ENCODE data around the gene MYH1. TPM values are rescaled to one million over a fixed set of nuclear protein-coding genes. Genes with fewer than 3 reads are reported as not detected.

Gene MYH1
- total RNA-seq, 1 donor from 2014 or later = not detected

DNA sequence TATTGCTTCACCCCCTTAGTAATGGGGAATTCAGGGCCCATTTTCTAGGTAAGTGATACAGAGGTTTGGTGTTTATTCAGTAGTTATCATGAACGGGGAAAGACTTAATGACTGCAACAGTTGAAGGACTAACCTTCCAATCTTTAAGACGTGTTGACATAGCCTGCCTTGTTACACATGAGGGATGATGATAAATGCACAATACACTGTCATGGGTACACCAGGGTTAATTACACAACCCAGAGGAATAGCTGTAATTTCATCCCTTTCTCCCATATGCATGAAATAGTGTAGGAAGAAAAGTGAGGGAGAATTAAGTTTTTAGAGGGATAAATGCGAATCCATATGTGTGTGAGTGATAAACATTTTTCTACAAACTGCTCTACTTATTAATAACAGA lies 59.6 kb downstream of the MYH1 start:
- Mint-ChIP-seq H3K4me3 (no peak overlapping the region), H3K27me3 (ENCODE audit: low read depth) (peaks cover 47% of the 10 kb centered on the region), H3K27ac (no peak overlapping the region), H3K4me1 (no peaks in the 10 kb centered on the region), H3K9me3 (no peaks in the 10 kb centered on the region), H3K36me3 (no peaks in the 10 kb centered on the region)
- TF ChIP-seq, protein P1, sequence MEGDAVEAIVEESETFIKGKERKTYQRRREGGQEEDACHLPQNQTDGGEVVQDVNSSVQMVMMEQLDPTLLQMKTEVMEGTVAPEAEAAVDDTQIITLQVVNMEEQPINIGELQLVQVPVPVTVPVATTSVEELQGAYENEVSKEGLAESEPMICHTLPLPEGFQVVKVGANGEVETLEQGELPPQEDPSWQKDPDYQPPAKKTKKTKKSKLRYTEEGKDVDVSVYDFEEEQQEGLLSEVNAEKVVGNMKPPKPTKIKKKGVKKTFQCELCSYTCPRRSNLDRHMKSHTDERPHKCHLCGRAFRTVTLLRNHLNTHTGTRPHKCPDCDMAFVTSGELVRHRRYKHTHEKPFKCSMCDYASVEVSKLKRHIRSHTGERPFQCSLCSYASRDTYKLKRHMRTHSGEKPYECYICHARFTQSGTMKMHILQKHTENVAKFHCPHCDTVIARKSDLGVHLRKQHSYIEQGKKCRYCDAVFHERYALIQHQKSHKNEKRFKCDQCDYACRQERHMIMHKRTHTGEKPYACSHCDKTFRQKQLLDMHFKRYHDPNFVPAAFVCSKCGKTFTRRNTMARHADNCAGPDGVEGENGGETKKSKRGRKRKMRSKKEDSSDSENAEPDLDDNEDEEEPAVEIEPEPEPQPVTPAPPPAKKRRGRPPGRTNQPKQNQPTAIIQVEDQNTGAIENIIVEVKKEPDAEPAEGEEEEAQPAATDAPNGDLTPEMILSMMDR (IDR thresholded peaks at IDR 0.05; ENCODE audit: unreplicated experiment) = no peak
- no peak for DNase-seq (ENCODE audit: low spot score in 2 of 2, unreplicated experiment in 2 of 2)

DNA sequence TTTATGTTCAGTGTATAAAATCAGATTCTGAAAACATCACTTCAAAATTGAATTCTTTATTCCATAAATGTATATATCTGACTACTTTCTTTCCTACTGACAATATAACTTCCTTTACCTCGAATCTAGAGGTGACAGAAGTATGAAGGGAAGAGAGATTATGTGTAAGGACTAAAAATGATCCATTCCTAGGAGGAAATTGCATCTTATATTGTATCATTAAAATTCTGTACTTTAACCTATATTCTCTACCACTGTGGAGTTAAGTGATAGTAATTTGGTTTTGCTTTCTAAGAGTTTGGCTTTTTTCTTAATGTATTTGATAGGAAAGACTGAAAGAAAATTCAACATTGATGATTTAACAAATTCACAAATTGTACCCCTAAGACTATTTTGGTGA lies 60.4 kb downstream of the MYH1 start:
- Mint-ChIP-seq H3K27ac (no peak overlapping the region), H3K9me3 (no peaks in the 10 kb centered on the region), H3K4me3 (no peak overlapping the region), H3K36me3 (no peaks in the 10 kb centered on the region), H3K27me3 (ENCODE audit: low read depth) (peaks cover 49% of the 10 kb centered on the region), H3K4me1 (no peaks in the 10 kb centered on the region)
- no peak for DNase-seq (ENCODE audit: low spot score in 2 of 2, unreplicated experiment in 2 of 2)
- TF ChIP-seq, protein P1 (IDR thresholded peaks at IDR 0.05; ENCODE audit: unreplicated experiment) = no peak

DNA sequence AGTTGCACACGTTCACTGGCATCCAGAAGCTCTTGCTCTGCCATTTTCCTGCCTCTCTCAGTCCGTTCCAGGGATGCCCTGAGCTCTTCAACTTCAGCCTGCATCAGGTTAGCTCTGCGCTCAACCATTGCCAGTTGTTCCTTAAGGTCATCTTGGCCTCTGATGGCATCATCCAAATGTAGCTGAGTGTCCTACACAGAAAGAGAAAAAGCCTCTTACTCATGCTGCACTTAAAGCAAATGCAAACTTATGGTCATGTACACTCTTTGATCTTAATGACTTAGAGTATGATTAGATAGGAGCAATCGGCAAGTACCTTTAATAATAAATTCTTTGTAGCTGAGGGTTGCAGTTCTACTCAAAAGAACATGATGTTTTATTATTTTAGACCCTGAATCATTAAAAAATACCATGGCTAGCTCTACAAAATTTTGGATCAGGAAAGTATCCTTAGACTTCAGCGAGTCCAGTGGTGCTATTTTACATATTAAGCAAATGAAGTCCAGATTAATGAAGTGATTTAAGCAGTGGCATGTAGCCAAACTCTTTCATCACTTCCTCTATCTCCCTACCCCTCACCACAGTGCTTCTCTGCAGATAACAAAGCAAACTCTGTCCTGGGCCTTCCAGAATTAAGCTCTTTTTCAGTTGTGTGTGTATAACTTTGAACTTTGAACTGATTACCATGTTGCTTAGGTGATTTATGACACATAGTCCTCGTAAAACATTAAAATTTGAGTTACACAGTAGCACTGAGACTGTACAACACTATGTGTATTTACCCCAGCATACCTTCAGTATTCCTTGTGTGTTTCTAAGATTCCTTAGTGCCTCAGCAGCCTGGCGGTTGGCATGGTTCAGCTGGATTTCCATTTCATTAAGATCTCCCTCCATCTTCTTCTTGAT lies 71.1 kb downstream of the MYH1 start:
- DNase-seq (ENCODE audit: low spot score in 2 of 2, unreplicated experiment in 2 of 2) = no peak
- H3K27me3 Mint-ChIP-seq (ENCODE audit: low read depth) = peaks cover 16% of the 10 kb centered on the region
- H3K27ac Mint-ChIP-seq = no peak overlapping the region
- TF ChIP-seq, protein P1 (IDR thresholded peaks at IDR 0.05; ENCODE audit: unreplicated experiment) = no peak
- no peaks in the 10 kb centered on the region for H3K36me3 Mint-ChIP-seq
- H3K4me3 Mint-ChIP-seq = no peak overlapping the region
- H3K4me1 Mint-ChIP-seq = peaks cover 7% of the 10 kb centered on the region
- no peaks in the 10 kb centered on the region for H3K9me3 Mint-ChIP-seq

Other genes with a start within 250 kb of the MYH1 start
- 0.04 TPM in 1 of 3 replicates, not detected in the others for gene MYH13, start 145.5 kb downstream of the MYH1 start, total RNA-seq
- not detected in 3 replicates for gene MYH8, start 96.6 kb downstream of the MYH1 start, total RNA-seq
- not detected in 3 replicates for gene MYH4, start 49.0 kb downstream of the MYH1 start, total RNA-seq
- not detected in 3 replicates for gene MYH2, start 31.1 kb upstream of the MYH1 start, total RNA-seq
- gene MYH3, start 138.8 kb upstream of the MYH1 start, total RNA-seq = 3.7 to 4.3 TPM (median 3.7 TPM) in 3 replicates
- gene SCO1, start 179.0 kb upstream of the MYH1 start, total RNA-seq = 29.0 to 30.7 TPM (median 29.8 TPM) in 3 replicates
- gene ADPRM, start 179.1 kb upstream of the MYH1 start, total RNA-seq = 9.1 to 12.2 TPM (median 11.5 TPM) in 3 replicates
- 3.9 to 5.7 TPM (median 4.9 TPM) in 3 replicates for gene TMEM220, start 211.5 kb upstream of the MYH1 start, total RNA-seq

All from mesothelial cell of epicardium (in vitro differentiated cells).